SK-N-SH (cell line): Measurements from ENCODE around the gene GALM. TPM values are rescaled to one million over a fixed set of nuclear protein-coding genes. Genes with fewer than 3 reads are reported as not detected.

Experiments
- CTCF ChIA-PET: fragments of 300-600, 350-600 bp; formaldehyde crosslinking; extraction: SDS; loops from one replicate; lab custom pipeline; 2021; lab: Yijun Ruan, JAX
- POLR2A ChIA-PET: fragments of 350-600 bp; sonication (Branson Sonifier 250); formaldehyde crosslinking; extraction: SDS; loops from one replicate; lab custom pipeline; 2020; ENCODE audit warnings: antibody characterized with exemption, inconsistent platforms; lab: Yijun Ruan, JAX
- DNase-seq: peaks from one replicate; pipeline ENCODE4 v3.0.0; 2012
- H2AFZ ChIP-seq: fragments of 200-600 bp; sonication (generic); 2 replicates; pipeline ENCODE4 v1.8.1; 2016; ENCODE audit warnings: antibody characterized with exemption, mild to moderate bottlenecking, low read depth
- H3F3A ChIP-seq: fragments of 200-600 bp; sonication (generic); replicated peaks from 2 replicates; pipeline ENCODE3; 2016; ENCODE audit warnings: antibody characterized with exemption, mild to moderate bottlenecking; ENCODE audit not compliant: insufficient read depth
- H3K27ac ChIP-seq, 2 experiments: fragments of 200-500 bp in 1 of 2; fragments of 200-600 bp in 1 of 2; sonication (Bioruptor generic) in 1 of 2; sonication (generic), shearing (Covaris generic) in 1 of 2; 2 replicates each; pipeline versions ENCODE4 v1.5.1 to v1.6.1; 2014 to 2016; ENCODE audit warnings: low read depth in 2 of 2, inconsistent platforms in 1 of 2, low read length in 1 of 2, mild to moderate bottlenecking in 1 of 2, mixed read lengths in 1 of 2
- H3K27me3 ChIP-seq: fragments of 200-600 bp; sonication (generic), shearing (Covaris generic); 2 replicates; pipeline ENCODE4 v1.6.1; 2016; ENCODE audit warnings: mixed run types; ENCODE audit not compliant: insufficient read depth
- H3K36me3 ChIP-seq, 2 experiments: fragments of 200-500 bp in 1 of 2; fragments of 200-600 bp in 1 of 2; sonication (Bioruptor generic) in 1 of 2; sonication (generic) in 1 of 2; replicated peaks in 1 of 2; 2 replicates each; pipeline versions ENCODE3 to v1.5.1; 2014 to 2016; ENCODE audit warnings: low read length in 1 of 2, mild to moderate bottlenecking in 1 of 2; ENCODE audit not compliant: insufficient read depth in 2 of 2, control insufficient read depth in 1 of 2
- H3K4me1 ChIP-seq, 2 experiments: fragments of 200-500 bp in 1 of 2; fragments of 200-600 bp in 1 of 2; sonication (Bioruptor generic) in 1 of 2; sonication (generic), shearing (Covaris generic) in 1 of 2; 2 replicates each; pipeline versions ENCODE4 v1.5.1 to v1.6.1; 2014 to 2016; ENCODE audit warnings: low read depth in 1 of 2, low read length in 1 of 2, mixed run types in 1 of 2; ENCODE audit not compliant: insufficient read depth in 2 of 2, control insufficient read depth in 1 of 2
- H3K4me2 ChIP-seq: fragments of 200-600 bp; sonication (generic), shearing (Covaris generic); 2 replicates; pipeline ENCODE4 v1.6.1; 2017; ENCODE audit warnings: mixed run types
- H3K4me3 ChIP-seq, 2 experiments: fragments of 200-500 bp in 1 of 2; fragments of 200-600 bp in 1 of 2; sonication (Bioruptor generic) in 1 of 2; sonication (generic), shearing (Covaris generic) in 1 of 2; 2 replicates each; pipeline versions ENCODE4 v1.5.1 to v1.8.1; 2014 to 2016; ENCODE audit warnings: low read depth in 2 of 2, inconsistent platforms in 1 of 2, low read length in 1 of 2, mild to moderate bottlenecking in 1 of 2, mixed read lengths in 1 of 2, moderate library complexity in 1 of 2
- H3K79me2 ChIP-seq: fragments of 200-600 bp; sonication (generic); 2 replicates; pipeline ENCODE4 v1.8.1; 2017; ENCODE audit warnings: mild to moderate bottlenecking; ENCODE audit not compliant: insufficient read depth
- H3K9ac ChIP-seq: fragments of 200-600 bp; sonication (generic); 2 replicates; pipeline ENCODE4 v1.6.1; 2017; ENCODE audit warnings: mixed run types
- H3K9me2 ChIP-seq: fragments of 200-600 bp; sonication (generic); 2 replicates; pipeline ENCODE4 v1.6.1; 2017; ENCODE audit warnings: mixed run types
- H3K9me3 ChIP-seq: fragments of 200-600 bp; sonication (generic); 2 replicates; pipeline ENCODE4 v1.6.1; 2017; ENCODE audit warnings: mixed run types, mild to moderate bottlenecking, moderate library complexity
- H4K20me1 ChIP-seq: fragments of 200-600 bp; sonication (generic); 2 replicates; pipeline ENCODE4 v1.6.1; 2017; ENCODE audit warnings: mild to moderate bottlenecking, mixed run types; ENCODE audit not compliant: insufficient read depth
- ELF1 ChIP-seq: IDR thresholded peaks from 2 replicates; pipeline ENCODE4 v1.4.0; 2012
- FOSL2 ChIP-seq: IDR thresholded peaks from 2 replicates; pipeline ENCODE4 v1.4.0; 2012; ENCODE audit warnings: low read depth, mild to moderate bottlenecking, moderate library complexity, borderline replicate concordance
- MEF2A ChIP-seq: IDR thresholded peaks from 2 replicates; pipeline ENCODE4 v1.4.0; 2012; ENCODE audit warnings: low read depth, borderline replicate concordance
- NFIC ChIP-seq: IDR thresholded peaks from 2 replicates; pipeline ENCODE4 v1.4.0; 2012; ENCODE audit warnings: borderline replicate concordance
- PBX3 ChIP-seq: IDR thresholded peaks from 2 replicates; pipeline ENCODE4; 2012
- POLR2AphosphoS5 ChIP-seq: IDR thresholded peaks from 2 replicates; pipeline ENCODE4 v1.6.1; 2012; ENCODE audit warnings: low read depth, low read length
- RCOR1 ChIP-seq: fragments of 150-350 bp; IDR thresholded peaks from 2 replicates; pipeline ENCODE4 v1.6.1; 2017; ENCODE audit warnings: antibody characterized with exemption, low read length
- REST ChIP-seq: IDR thresholded peaks from 2 replicates; pipeline ENCODE4 v1.6.1; 2012; ENCODE audit warnings: mild to moderate bottlenecking, low read depth, low read length, moderate library complexity
- RFX5 ChIP-seq: IDR thresholded peaks from 2 replicates; pipeline ENCODE4 v1.6.1; 2012; ENCODE audit warnings: mild to moderate bottlenecking, improper control_type of control experiment, low read length
- RXRA ChIP-seq: IDR thresholded peaks from 2 replicates; pipeline ENCODE4 v1.4.0; 2012; ENCODE audit warnings: low read depth, mild to moderate bottlenecking, borderline replicate concordance
- TCF12 ChIP-seq: IDR thresholded peaks from 2 replicates; pipeline ENCODE4 v1.4.0; 2012
- TEAD4 ChIP-seq: IDR thresholded peaks from 2 replicates; pipeline ENCODE4 v1.4.0; 2012; ENCODE audit warnings: mild to moderate bottlenecking, borderline replicate concordance; ENCODE audit not compliant: insufficient read depth
- USF1 ChIP-seq: IDR thresholded peaks from 2 replicates; pipeline ENCODE4 v1.4.0; 2012; ENCODE audit warnings: low read depth, borderline replicate concordance
- USF2 ChIP-seq: fragments of 150-350 bp; IDR thresholded peaks from 2 replicates; pipeline ENCODE4 v1.6.1; 2017; ENCODE audit warnings: antibody characterized with exemption, low read length, low read depth, borderline replicate concordance
- WGBS: methylation state at CpG from one replicate; pipeline ENCODE4 v1.1.6; 2017; ENCODE audit warnings: low lambda C conversion rate; 5-methylcytosine and 5-hydroxymethylcytosine counted together
- polyA plus RNA-seq, 3 experiments: library from polyadenylated mRNA; depleted of rRNA; stranded (reverse); fragments of >200 nt; gene quantifications; 2 replicates each; pipeline ENCODE4 v1.2.3, GENCODE V29; 2012
- TF ChIP-seq, protein P1 (sequence below): fragments of 200-600 bp; sonication (generic); IDR thresholded peaks from 2 replicates; pipeline ENCODE4 v1.6.1; 2017; ENCODE audit warnings: antibody characterized with exemption, mild to moderate bottlenecking, moderate library complexity

Gene GALM
- polyA plus RNA-seq, 1 of the 3 experiments (the other 2 are of a cell fraction) = 17.9 TPM

- DNase-seq = no peak
Observed at GRCh38 chr2:38653380-38653714, 12.6 kb upstream of the GALM start.

More at GRCh38 chr2:38653380-38653714, 12.6 kb upstream of the GALM start:
- CTCF ChIA-PET = interaction anchor here (1.2 to 1.9 kb wide), 3 partner anchors 18 to 71 kb away, joined by 3 to 5 read pairs (median 5); no protein-coding TSS in a partner anchor
- Histone ChIP-seq H3K9ac (no peak overlapping the region), H3K9me2 (no peaks in the 10 kb centered on the region), H3K9me3 (no peaks in the 10 kb centered on the region), H3K4me2 (no peak overlapping the region), H3K27ac (no peak overlapping the region), H2AFZ (no peak overlapping the region), H3K27me3 (no peaks in the 10 kb centered on the region), H3K4me1 (no peaks in the 10 kb centered on the region; a peak in 1 of 4 replicates), H3K36me3 (no peaks in the 10 kb centered on the region), H3F3A (no peaks in the 10 kb centered on the region), H3K4me3 (no peak overlapping the region), H4K20me1 (no peaks in the 10 kb centered on the region), H3K79me2 (no peaks in the 10 kb centered on the region)
- WGBS = 93% methylated on average over 2 of the region's 2 CpGs
- no peak for TF ChIP-seq USF2
- TF ChIP-seq, protein P1, sequence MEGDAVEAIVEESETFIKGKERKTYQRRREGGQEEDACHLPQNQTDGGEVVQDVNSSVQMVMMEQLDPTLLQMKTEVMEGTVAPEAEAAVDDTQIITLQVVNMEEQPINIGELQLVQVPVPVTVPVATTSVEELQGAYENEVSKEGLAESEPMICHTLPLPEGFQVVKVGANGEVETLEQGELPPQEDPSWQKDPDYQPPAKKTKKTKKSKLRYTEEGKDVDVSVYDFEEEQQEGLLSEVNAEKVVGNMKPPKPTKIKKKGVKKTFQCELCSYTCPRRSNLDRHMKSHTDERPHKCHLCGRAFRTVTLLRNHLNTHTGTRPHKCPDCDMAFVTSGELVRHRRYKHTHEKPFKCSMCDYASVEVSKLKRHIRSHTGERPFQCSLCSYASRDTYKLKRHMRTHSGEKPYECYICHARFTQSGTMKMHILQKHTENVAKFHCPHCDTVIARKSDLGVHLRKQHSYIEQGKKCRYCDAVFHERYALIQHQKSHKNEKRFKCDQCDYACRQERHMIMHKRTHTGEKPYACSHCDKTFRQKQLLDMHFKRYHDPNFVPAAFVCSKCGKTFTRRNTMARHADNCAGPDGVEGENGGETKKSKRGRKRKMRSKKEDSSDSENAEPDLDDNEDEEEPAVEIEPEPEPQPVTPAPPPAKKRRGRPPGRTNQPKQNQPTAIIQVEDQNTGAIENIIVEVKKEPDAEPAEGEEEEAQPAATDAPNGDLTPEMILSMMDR = no peak
- TF ChIP-seq REST = no peak
- TF ChIP-seq RXRA = no peak
- TF ChIP-seq FOSL2 = no peak
- no peak for TF ChIP-seq POLR2AphosphoS5
- no peak for TF ChIP-seq NFIC
- TF ChIP-seq RFX5 = no peak
- no peak for TF ChIP-seq MEF2A
- no peak for TF ChIP-seq TCF12
- TF ChIP-seq RCOR1 = no peak
- no peak for TF ChIP-seq USF1
- TF ChIP-seq ELF1 = no peak
- no peak for TF ChIP-seq PBX3
- TF ChIP-seq TEAD4 = no peak
- POLR2A ChIA-PET = interaction anchor here (0.6 kb wide), 1 partner anchor 52 kb away, joined by 4 read pairs; no protein-coding TSS in a partner anchor
